Hematopoietic multipotent progenitor cell treated with erythropoietin and hydrocortisone succinate and interleukin-3 and kit ligand, for 17 days (in vitro differentiated cells): ENCODE results near the gene GPR83.
"Not testable (repeated sequence)": the region's sequence is repeated elsewhere in the genome, so short reads cannot be mapped to it uniquely, and the experiment has no call there.

Source experiments
- DNase-seq: peaks from one replicate; pipeline ENCODE4 v3.0.0-alpha.2; 2015; ENCODE audit warnings: low spot score

GPR83 gene

GRCh38 chr11:94400839-94401772, at the start of gene GPR83:
Gene GPR83, minus strand, starts transcription at chr11:94401419. Its CDS starts 172 bp downstream, at chr11:94401247.
- DNase-seq = no peak

DNA sequence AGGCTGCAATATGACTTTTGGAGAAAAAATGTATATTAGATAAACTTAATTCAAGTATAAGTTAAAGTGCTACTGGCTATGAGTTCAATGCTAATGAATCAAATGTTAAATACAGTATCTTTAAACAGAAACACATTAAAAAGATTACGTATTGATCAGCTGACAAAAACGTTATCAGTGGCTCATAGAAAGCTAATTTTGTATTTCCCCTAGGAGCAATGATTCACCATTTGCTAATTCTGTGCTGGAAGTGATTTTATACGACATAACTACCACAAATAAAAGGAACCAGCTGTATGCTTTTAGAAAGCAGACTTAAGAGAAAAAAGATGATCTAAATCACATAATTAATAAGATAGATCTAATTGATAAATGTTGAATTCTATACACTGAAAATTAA, 48.8 kb upstream of the GPR83 start:
- no peak for DNase-seq

DNA sequence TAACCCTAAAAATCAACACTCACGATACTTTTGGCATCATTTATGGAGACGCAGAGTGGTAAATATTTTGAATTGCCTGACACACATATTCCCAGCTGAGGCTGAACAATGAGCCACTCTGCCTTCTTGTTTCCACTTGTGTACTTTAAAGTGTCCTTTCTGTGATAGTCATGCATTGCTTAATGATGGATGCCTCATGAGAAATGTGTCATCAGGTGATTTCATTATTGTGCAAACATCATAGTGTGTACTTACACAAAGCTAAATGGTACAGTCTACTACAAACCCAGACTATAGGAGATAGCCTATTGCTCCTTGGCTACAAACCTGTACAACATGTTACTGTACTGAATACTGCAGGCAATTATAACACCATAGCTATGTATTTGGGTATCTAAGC, 48.2 kb upstream of the GPR83 start:
- DNase-seq = no peak

- no peak for DNase-seq
These were observed 47.8 kb upstream of the GPR83 start for GRCh38 chr11:94449029-94449428.

DNA sequence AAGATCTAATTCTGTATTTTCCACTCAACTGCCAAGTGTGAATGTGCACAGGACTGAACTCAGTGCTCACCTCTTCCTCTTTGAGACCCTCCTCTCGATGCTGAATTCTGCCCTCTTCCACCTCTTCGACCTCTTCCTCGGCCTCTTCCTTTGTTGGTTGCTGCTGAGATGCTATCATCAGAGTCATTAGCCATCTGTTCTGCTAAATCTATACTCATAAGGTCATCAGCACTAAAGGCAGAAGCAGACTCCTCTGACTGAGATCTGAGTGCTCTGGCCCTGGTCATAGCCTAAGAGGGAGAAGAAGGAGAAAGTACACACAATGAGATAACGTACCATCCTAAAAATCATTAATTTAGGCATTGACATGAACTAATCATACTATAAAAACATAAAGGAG, 45.9 kb upstream of the GPR83 start:
- no peak for DNase-seq

DNA sequence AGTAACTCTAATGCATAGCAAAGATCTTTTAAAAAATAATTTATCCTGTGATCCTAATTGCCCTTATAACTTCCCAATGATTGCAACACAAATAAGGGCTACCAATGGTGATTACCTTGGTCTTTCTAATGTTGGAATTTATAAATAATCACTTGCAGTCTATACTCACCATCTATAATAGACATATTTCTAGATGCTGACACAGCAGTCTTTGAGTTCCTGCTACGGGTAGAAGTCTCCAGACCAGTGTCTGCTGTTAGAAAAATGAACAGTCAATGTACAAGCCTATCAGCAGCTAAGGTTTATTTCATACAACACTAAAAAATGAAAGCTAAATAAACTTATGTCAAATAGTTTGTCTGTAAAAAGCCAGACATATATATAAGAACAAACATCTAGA, 44.4 kb upstream of the GPR83 start:
- DNase-seq = no peak

- DNase-seq = no peak
These were observed 31.8 kb upstream of the GPR83 start for GRCh38 chr11:94433049-94433448.

DNA sequence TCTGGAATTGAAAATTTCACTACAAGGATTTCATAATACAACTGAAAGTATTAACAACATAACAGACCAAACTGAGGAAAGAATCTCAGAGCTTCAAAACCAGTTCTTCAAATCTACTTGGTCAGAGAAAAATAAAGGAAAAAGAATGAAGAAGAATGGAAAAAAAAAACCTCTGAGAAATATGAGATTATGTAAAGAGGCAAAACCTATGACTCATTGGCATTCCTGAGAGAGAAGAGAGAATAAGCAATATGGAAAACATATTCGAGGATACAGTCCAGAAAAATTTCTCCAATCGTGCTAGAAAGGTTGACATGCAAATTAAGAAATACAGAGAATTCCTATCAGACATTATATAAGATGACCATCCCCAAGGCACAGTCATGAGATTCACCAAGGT, 23.4 kb upstream of the GPR83 start:
- no peak for DNase-seq

GRCh38 chr11:94424011-94424410, 22.8 kb upstream of the GPR83 start:
- no peak for DNase-seq

DNA sequence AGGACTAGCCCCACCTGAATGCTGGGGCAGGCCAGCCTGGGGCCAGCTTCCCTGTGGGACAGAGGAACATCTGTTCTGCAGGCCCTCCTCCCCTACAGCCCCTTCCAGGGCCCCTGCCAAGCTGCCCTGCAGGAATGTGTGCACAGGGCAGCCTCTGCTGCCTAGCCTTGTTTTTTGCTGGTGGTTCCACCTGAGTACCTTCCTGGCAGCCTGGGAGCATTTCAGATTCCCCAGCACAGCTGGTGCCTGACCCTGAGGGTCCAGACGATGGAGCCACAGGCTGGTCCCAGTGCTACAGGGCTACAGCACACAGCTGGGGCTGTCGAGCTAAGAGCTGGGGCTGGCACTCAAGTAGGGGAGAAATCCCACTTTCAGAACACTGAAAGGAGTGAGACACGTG, 22.3 kb upstream of the GPR83 start:
- DNase-seq = no peak

DNA sequence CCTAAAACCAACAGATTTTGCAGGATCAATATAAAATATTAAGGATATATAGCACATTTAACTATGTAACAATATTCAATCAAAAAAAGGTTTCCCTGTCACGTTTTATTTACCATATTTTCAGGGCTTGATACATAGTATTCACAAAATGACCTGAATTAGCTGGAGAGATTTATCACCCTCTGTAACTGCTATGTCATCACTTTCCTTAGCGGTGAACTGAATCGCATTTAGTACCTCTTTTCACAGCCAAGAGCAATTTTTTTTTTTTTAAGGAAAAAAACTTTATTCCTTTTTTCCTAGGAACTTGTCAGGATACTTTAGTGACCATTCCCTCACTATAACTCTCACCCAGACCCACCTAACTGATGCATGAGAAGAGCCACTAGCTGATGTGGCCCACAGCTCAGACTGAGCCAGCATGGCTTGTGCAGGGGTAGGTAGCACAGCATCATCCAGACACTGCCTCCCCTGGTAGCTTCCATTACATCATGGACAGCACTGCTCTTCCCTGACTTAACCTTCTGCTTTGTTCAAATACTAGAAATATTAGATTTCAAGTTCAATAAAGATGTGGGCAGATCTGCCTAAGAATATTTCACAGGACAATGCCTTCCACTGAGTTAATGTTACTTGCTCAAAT, 17.0 kb upstream of the GPR83 start:
- DNase-seq = no peak

DNA sequence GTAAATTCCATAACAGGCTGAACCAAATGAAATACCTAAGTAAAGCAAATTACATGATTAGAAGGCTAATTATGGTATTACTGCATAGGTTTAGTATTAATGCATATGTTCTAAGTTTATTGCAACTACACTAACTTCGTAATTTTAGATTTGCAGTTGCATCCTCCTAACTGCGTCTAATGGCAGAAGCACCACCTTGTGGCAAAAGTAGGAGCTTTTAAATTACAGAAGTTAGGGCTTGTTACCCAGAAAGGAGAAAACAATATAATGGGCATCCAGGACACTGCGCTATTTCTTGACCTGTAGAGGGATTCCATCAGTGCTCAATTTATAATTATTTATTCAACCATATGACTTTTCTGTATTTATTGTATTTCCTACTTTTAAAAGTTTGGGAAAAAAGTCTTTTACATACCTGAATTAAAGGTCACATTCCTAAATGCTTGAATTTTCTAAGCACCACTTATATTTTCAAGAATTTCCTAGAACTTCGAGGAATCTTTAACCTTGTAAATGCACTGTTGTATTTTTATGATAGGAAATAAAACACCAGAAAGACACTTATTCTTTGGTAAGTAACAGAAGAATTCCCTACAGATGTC, 16.3 kb upstream of the GPR83 start:
- no peak for DNase-seq

- DNase-seq = no peak
These were observed 4.0 kb upstream of the GPR83 start for GRCh38 chr11:94405062-94405833.

GRCh38 chr11:94402355-94402754, 1.1 kb upstream of the GPR83 start:
- no peak for DNase-seq

DNA sequence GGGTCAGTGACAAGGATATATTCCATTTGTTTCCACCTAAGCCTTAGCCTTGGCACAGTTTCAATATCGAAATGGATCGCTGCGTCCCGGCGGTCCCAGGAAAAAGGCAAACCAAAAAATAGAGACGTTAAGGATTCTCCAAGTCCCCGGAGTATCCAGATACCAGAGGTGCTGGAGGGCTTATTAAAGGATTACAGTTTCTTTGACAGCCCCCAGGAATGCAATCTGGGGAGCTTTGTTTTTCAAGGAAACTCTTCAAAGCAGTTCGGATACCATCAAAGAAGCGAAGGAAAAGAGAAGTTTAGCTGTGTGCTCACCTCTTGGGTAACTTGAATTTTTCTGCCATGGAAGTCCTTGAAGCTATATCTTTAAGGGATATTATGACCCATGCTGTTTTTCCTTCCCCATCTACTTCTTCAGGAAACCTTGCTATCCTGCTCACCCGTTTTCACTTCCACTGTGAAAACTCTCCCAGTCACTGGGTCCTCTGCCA, 600 bp upstream of the GPR83 start:
- DNase-seq = no peak

GRCh38 chr11:94400457-94400838, 771 bp downstream of the GPR83 start:
- no peak for DNase-seq

DNA sequence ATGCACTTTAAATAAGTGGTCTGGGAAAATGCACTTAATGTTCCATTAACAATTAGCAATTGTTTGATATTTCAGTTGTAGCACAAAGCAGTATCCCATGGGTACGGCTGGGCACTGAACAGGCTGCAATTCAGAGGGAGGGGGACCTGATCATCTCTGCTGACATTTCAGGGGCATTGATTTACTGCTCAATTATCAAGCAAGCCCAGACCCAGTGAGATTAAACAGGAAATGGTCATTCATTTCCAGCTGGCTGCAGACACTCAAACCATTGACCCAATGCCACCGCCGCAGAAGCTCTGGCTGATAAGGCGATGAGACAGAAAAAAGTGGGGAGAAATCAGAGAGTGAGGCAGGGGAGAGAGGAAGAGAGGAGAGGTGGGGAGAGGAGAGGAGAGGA, 1.2 kb downstream of the GPR83 start:
- DNase-seq = no peak

- DNase-seq = no peak
These were observed 3.1 kb downstream of the GPR83 start for GRCh38 chr11:94398101-94398500.

GRCh38 chr11:94396282-94396681, 4.9 kb downstream of the GPR83 start:
- DNase-seq = no peak

DNA sequence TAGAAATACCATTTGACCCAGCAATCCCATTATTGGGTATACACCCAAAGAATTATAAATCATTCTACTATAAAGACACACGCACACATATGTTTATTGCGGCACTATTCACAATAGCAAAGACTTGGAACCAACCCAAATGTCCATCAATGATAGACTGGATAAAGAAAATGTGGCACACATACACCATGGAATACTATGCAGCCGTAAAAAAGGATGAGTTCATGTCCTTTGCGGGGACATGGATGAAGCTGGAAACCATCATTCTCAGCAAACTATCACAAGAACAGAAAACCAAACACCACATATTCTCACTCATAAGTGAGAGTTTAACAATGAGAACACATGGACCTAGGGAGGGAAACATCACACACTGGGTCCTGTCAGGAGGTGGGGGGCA, 9.3 kb downstream of the GPR83 start:
- not testable (repeated sequence) for DNase-seq

GRCh38 chr11:94379613-94380012, 21.6 kb downstream of the GPR83 start:
- DNase-seq = no peak

GRCh38 chr11:94376841-94377240, 24.4 kb downstream of the GPR83 start:
- DNase-seq = no peak
